ENCODE results near the gene CHRNB1. TPM values are rescaled to one million over a fixed set of nuclear protein-coding genes. Genes with fewer than 3 reads are reported as not detected.

CHRNB1 gene
- total and polyA plus RNA-seq, 2 of the 8 experiments (the other 6 are each of a cell fraction or from before 2014, with no cell fraction given), result 14.1 to 28.2 TPM

- TF ChIP-seq MAX (IDR thresholded peaks at IDR 0.05) (no peak), NRF1 (IDR thresholded peaks at IDR 0.05; ENCODE audit: low read depth, low read length) (no peak), TEAD4 (IDR thresholded peaks at IDR 0.05; ENCODE audit: low read depth, low read length) (no peak), EP300 (IDR thresholded peaks at IDR 0.05; ENCODE audit: borderline replicate concordance in 1 of 2, low read depth in 2 of 2, low read length in 2 of 2) (no peak), CTCF (IDR thresholded peaks at IDR 0.05; ENCODE audit: control extremely low read depth in 1 of 3, insufficient read depth in 1 of 3, low read depth in 1 of 3, low read length in 3 of 3) (no peak), RAD21 (IDR thresholded peaks at IDR 0.05 in 1 of 2, conservative IDR thresholded peaks at IDR 0.05 in 1 of 2; ENCODE audit: low read depth in 2 of 2, low read length in 2 of 2) (no peak), RFX5 (IDR thresholded peaks at IDR 0.05; ENCODE audit: borderline replicate concordance, low read depth, low read length) (no peak)
Measured at GRCh38 chr17:7443499-7444485, 1.1 kb upstream of the CHRNB1 start (continued).
